AG09309 (cell line): Measurements from ENCODE around the gene PSMA7.

Experiments
- DNase-seq: peaks from one replicate; pipeline ENCODE4 v3.0.0-alpha.2; 2010; ENCODE audit warnings: low read depth
- H3K4me3 ChIP-seq: 2 replicates; pipeline ENCODE4 v1.5.1; 2011; ENCODE audit warnings: mild to moderate bottlenecking, low read depth, low read length, moderate library complexity; ENCODE audit not compliant: control insufficient read depth
- TF ChIP-seq, protein P1 (sequence below): IDR thresholded peaks from 2 replicates; pipeline ENCODE4 v1.5.1; 2011; ENCODE audit warnings: mild to moderate bottlenecking, low read depth, low read length, inconsistent platforms; ENCODE audit not compliant: insufficient read depth, control insufficient read depth; ENCODE audit errors: missing control alignments

The PSMA7 gene

DNA sequence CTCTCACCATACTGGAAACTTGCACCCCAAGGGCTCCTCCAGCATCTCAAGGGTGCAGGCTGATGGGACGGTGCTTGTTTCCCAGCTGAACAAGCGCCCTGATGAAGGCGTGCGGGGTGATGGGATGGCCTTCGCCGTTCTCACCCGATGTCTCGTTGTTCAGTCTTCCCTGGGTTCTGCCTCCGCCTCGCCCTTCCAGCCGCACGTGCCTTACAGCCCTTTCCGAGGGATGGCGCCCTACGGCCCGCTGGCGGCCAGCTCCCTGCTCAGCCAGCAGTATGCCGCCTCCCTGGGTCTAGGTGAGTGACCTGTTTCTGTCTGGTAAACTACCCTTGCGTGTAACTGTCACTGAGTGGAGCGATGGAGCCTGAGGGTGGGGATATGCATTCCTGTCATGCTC lies 17.1 kb downstream of the PSMA7 start:
- DNase-seq = no peak
- TF ChIP-seq, protein P1, sequence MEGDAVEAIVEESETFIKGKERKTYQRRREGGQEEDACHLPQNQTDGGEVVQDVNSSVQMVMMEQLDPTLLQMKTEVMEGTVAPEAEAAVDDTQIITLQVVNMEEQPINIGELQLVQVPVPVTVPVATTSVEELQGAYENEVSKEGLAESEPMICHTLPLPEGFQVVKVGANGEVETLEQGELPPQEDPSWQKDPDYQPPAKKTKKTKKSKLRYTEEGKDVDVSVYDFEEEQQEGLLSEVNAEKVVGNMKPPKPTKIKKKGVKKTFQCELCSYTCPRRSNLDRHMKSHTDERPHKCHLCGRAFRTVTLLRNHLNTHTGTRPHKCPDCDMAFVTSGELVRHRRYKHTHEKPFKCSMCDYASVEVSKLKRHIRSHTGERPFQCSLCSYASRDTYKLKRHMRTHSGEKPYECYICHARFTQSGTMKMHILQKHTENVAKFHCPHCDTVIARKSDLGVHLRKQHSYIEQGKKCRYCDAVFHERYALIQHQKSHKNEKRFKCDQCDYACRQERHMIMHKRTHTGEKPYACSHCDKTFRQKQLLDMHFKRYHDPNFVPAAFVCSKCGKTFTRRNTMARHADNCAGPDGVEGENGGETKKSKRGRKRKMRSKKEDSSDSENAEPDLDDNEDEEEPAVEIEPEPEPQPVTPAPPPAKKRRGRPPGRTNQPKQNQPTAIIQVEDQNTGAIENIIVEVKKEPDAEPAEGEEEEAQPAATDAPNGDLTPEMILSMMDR = no peak
- no peak overlapping the region for H3K4me3 ChIP-seq

- TF ChIP-seq, protein P1 = no peak
- DNase-seq = no peak
- H3K4me3 ChIP-seq = peak overlapping the region; percentile 70
Observed at GRCh38 chr20:62123450-62124118, 19.6 kb downstream of the PSMA7 start.

DNA sequence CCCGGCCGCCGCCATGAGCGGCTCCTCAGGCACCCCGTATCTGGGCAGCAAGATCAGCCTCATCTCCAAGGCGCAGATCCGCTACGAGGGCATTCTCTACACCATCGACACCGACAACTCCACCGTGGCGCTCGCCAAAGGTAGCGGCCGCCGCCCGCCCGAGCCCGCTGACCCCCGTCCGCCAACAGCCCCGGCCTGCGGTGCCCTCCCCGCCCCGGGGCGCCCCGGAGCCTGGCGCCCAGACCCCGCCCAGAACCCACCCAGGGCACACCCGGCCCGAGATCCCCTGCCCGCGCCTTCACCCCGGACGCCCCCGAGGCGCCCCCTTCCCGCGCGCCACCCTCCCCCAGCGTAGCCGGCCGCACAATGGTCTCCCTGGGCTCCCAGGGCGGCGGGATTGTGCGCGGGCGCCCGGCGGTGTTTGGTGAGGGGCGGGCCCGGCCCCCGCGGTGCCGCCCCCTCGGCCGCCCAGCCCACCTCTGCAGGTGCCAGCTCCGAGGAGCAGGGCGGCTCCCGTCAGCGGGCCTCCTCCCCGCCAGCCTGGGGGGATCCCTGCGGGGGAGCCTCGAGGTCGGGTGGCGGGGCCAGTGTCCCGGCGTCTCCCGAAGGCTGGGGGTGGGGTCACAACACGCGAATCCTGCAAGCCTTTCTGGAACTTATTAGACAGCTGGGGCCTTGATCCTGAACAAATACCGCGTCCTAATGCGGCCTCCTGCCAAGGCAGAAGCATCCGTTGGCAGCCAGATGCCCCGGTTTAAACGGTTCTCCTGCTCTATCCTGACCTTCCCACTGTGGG lies 20.3 kb downstream of the PSMA7 start:
- peak overlapping the region; percentile 70 for H3K4me3 ChIP-seq
- TF ChIP-seq, protein P1 = no peak
- DNase-seq = no peak

DNA sequence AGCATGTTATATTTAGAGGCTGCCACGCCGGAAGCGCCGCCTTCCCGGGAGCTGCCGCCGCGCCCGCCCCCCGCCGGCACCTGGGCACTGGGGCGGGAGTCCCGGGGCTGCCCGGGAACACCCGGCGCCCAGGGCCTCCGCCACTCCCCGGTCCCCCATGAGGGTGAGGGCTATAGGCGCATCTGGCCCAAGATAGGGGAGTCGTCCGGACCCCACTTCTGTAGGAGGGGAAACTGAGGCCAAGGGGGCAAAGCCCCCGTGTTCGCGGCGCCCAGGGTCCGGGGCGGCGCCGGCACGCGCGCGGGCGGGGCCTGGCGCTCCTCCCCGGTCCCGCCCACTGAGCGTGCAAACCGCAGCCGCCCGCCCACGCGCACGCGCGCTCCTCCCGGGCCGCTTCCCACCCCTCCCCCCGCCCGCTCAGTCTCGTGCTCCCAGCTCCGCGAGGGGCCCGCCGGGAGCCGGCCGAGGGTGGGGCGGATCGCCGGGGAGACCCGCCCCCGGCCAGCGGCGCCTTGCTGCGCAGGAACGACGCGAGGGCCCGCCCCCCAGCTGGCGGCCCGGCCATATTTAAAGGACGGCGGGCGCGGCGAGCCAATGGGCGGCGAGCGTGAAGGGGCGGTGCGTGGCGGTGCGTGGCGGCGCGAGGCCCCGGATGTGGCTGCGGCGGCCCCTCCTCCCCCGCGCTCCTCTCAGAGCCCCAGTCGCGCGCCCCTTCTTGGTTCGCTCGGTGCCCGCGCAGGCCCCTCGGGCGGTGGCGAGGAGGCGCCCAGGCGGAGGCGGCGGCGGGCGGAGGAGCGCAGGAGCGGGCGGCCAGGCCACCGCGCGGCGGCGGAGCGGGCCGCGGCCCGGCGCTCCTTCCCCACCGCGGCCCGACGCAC lies 21.2 kb downstream of the PSMA7 start, which contains the start of gene LSM14B:
TSS of gene LSM14B (plus strand) at position 700 of the 878 bp plus-strand sequence. CDS start 192 bp downstream, outside the sequence.
- DNase-seq = peak; percentile 84
- peak within 1 kb of the TSS; percentile 70 for H3K4me3 ChIP-seq
- TF ChIP-seq, protein P1 = no peak

- DNase-seq = peak; percentile 25
- TF ChIP-seq, protein P1 = no peak
- peak overlapping the region; percentile 60 for H3K4me3 ChIP-seq
Observed at GRCh38 chr20:62120990-62121775, 22.0 kb downstream of the PSMA7 start.
